ENCODE data around the gene DCAF4. TPM values are rescaled to one million over a fixed set of nuclear protein-coding genes. Genes with fewer than 3 reads are reported as not detected.

Gene DCAF4
- total RNA-seq, 4 donors from 2014 or later: 15.7 to 50.1 (median 16.4) TPM

GRCh38 chr14:72881543-72881942 is 44.7 kb upstream of the DCAF4 start:
- ATAC-seq (ENCODE audit: low FRiP score): no peak
- TF ChIP-seq CTCF (IDR thresholded peaks at IDR 0.05): no peak
- DNase-seq (ENCODE audit: low spot score): no peak

DNA sequence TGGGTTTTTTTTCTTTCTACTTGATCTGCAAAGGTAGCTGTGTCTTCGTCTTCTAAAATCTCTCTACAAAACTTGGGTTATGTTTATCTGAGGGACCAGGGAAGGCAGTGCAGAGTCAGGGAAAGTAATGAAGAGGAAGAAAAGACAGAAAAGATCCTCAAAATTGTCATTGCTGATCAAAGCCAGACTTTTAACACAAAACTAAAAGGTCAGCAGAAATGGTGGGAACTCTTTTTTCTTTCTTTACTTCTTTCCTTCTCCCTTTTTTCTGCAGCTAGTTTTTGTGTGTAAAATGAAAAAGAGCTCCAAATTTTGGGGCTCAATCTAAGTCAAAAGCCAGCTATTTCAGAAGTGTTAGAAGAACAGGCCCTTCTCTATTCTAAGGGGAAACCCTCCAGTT is 44.2 kb upstream of the DCAF4 start:
- DNase-seq (ENCODE audit: low spot score) (no peak), ATAC-seq (ENCODE audit: low FRiP score) (no peak)
- no peak for TF ChIP-seq CTCF (IDR thresholded peaks at IDR 0.05)

GRCh38 chr14:72882463-72882862 is 43.8 kb upstream of the DCAF4 start:
- no peak for TF ChIP-seq CTCF (IDR thresholded peaks at IDR 0.05)
- DNase-seq (ENCODE audit: low spot score) (no peak), ATAC-seq (ENCODE audit: low FRiP score) (no peak)

- TF ChIP-seq CTCF (IDR thresholded peaks at IDR 0.05): no peak
- ATAC-seq (ENCODE audit: low FRiP score): no peak
- no peak for DNase-seq (ENCODE audit: low spot score)
Observed at GRCh38 chr14:72883109-72883508, 43.2 kb upstream of the DCAF4 start.

- DNase-seq (ENCODE audit: low spot score) (no peak), ATAC-seq (ENCODE audit: low FRiP score) (no peak)
- TF ChIP-seq CTCF (IDR thresholded peaks at IDR 0.05): no peak
Observed at GRCh38 chr14:72883961-72884360, 42.3 kb upstream of the DCAF4 start.

GRCh38 chr14:72884386-72884785 is 41.9 kb upstream of the DCAF4 start:
- ATAC-seq (ENCODE audit: low FRiP score) (no peak), DNase-seq (ENCODE audit: low spot score) (no peak)
- TF ChIP-seq CTCF (IDR thresholded peaks at IDR 0.05): no peak

- ATAC-seq (ENCODE audit: low FRiP score): no peak
- no peak for DNase-seq (ENCODE audit: low spot score)
- no peak for TF ChIP-seq CTCF (IDR thresholded peaks at IDR 0.05)
Observed at GRCh38 chr14:72887514-72887913, 38.8 kb upstream of the DCAF4 start.
